Superior temporal gyrus (tissue), 1 donor: ENCODE results near the gene CCDC88A.
"Not testable (repeated sequence)": the region's sequence is repeated elsewhere in the genome, so short reads cannot be mapped to it uniquely, and the experiment has no call there.

Experiments
- DNase-seq: peaks from one replicate; pipeline ENCODE4 v3.0.0-alpha.2; 2016; ENCODE audit errors: extremely low spot score

Gene CCDC88A

GRCh38 chr2:55419679-55420438 is at the start of gene CCDC88A:
Gene CCDC88A (minus strand): TSS chr2:55419856. CDS start chr2:55419079, 777 bp downstream.
- peak; percentile 95 for DNase-seq

GRCh38 chr2:55461679-55462078 is 42.0 kb upstream of the CCDC88A start:
- no peak for DNase-seq

- no peak for DNase-seq
Observed at GRCh38 chr2:55460562-55460961, 40.9 kb upstream of the CCDC88A start.

GRCh38 chr2:55459714-55460274 is 40.1 kb upstream of the CCDC88A start:
- DNase-seq = no peak

- no peak for DNase-seq
Observed at GRCh38 chr2:55459279-55459678, 39.6 kb upstream of the CCDC88A start.

- no peak for DNase-seq
Observed at GRCh38 chr2:55454121-55454520, 34.5 kb upstream of the CCDC88A start.

- no peak for DNase-seq
Observed at GRCh38 chr2:55452879-55453278, 33.2 kb upstream of the CCDC88A start.

GRCh38 chr2:55451699-55452098 is 32.0 kb upstream of the CCDC88A start:
- no peak for DNase-seq

- DNase-seq = not testable (repeated sequence)
Observed at GRCh38 chr2:55450014-55450413, 30.4 kb upstream of the CCDC88A start.

- DNase-seq = not testable (repeated sequence)
Observed at GRCh38 chr2:55442045-55442760, 22.5 kb upstream of the CCDC88A start.

GRCh38 chr2:55441280-55441892 is 21.7 kb upstream of the CCDC88A start:
- no peak for DNase-seq

- no peak for DNase-seq
Observed at GRCh38 chr2:55439101-55439397, 19.4 kb upstream of the CCDC88A start.

GRCh38 chr2:55438391-55439100 is 18.9 kb upstream of the CCDC88A start:
- no peak for DNase-seq

- no peak for DNase-seq
Observed at GRCh38 chr2:55437515-55438390, 18.1 kb upstream of the CCDC88A start.

- peak; percentile 80 for DNase-seq
Observed at GRCh38 chr2:55431982-55432627, 12.4 kb upstream of the CCDC88A start.

GRCh38 chr2:55430211-55430975 is 10.7 kb upstream of the CCDC88A start:
- DNase-seq = no peak

- DNase-seq = no peak
Observed at GRCh38 chr2:55428258-55428657, 8.6 kb upstream of the CCDC88A start.

GRCh38 chr2:55425431-55425831 is 5.8 kb upstream of the CCDC88A start:
- DNase-seq = no peak

GRCh38 chr2:55422876-55423665 is 3.4 kb upstream of the CCDC88A start:
- DNase-seq = peak; percentile 39
